ENCODE results near the gene TBX2. TPM values are rescaled to one million over a fixed set of nuclear protein-coding genes. Genes with fewer than 3 reads are reported as not detected.
"Not testable (repeated sequence)": the region's sequence is repeated elsewhere in the genome, so short reads cannot be mapped to it uniquely, and the experiment has no call there.

Gene TBX2
- polyA plus RNA-seq, 1 donor (not counting 4 experiments of a cell fraction or from before 2014, with no cell fraction given): not detected

- peaks cover 23% of the 10 kb centered on the region for H3K4me1 ChIP-seq (ENCODE audit: control insufficient read depth, extremely low read depth, insufficient read depth, low read length)
- H2AFZ ChIP-seq (ENCODE audit: control insufficient read depth, low read length); H3K27ac ChIP-seq (ENCODE audit: control insufficient read depth, insufficient read depth, low read length); H3K9me1 ChIP-seq (ENCODE audit: control insufficient read depth, extremely low read depth, insufficient read depth, low read length); H3K27me3 ChIP-seq (ENCODE audit: control insufficient read depth, extremely low read depth, insufficient read depth, low read length); FAIRE-seq; H4K20me1 ChIP-seq (ENCODE audit: control insufficient read depth, extremely low read depth, insufficient read depth, low read length); DNase-seq (ENCODE audit: low read depth, low spot score); H3K9me3 ChIP-seq (ENCODE audit: control insufficient read depth, low read depth, low read length); H3K4me3 ChIP-seq (ENCODE audit: control insufficient read depth in 2 of 3, extremely low read depth in 1 of 3, insufficient read depth in 2 of 3, low read depth in 1 of 3, low read length in 3 of 3); H3K9ac ChIP-seq (ENCODE audit: control insufficient read depth, extremely low read depth, insufficient read depth, low read length); H3K36me3 ChIP-seq (ENCODE audit: control insufficient read depth in 2 of 2, extremely low read depth in 1 of 2, insufficient read depth in 2 of 2, low read length in 2 of 2); H3K79me2 ChIP-seq (ENCODE audit: control insufficient read depth, insufficient read depth, low read length); dilution Hi-C loops (cut with MboI; ENCODE audit: extremely low pct_ligation_motif_present, low sequenced_read_pairs); H3K4me2 ChIP-seq (ENCODE audit: control insufficient read depth, extremely low read depth, insufficient read depth, low read depth, low read length): not testable (repeated sequence)
Measured at GRCh38 chr17:61359513-61359912, 40.1 kb upstream of the TBX2 start.

- no peaks in the 10 kb centered on the region for H3K36me3 ChIP-seq (ENCODE audit: control insufficient read depth in 2 of 2, extremely low read depth in 1 of 2, insufficient read depth in 2 of 2, low read length in 2 of 2)
- no peaks in the 10 kb centered on the region for H3K27me3 ChIP-seq (ENCODE audit: control insufficient read depth, extremely low read depth, insufficient read depth, low read length)
- H3K9me3 ChIP-seq (ENCODE audit: control insufficient read depth, low read depth, low read length): no peaks in the 10 kb centered on the region
- dilution Hi-C loops (cut with MboI; ENCODE audit: extremely low pct_ligation_motif_present, low sequenced_read_pairs): no loop called here
- H3K27ac ChIP-seq (ENCODE audit: control insufficient read depth, insufficient read depth, low read length): no peak overlapping the region
- peak overlapping the region; percentile 46 for H3K4me2 ChIP-seq (ENCODE audit: control insufficient read depth, extremely low read depth, insufficient read depth, low read depth, low read length)
- FAIRE-seq: no peak
- no peaks in the 10 kb centered on the region for H4K20me1 ChIP-seq (ENCODE audit: control insufficient read depth, extremely low read depth, insufficient read depth, low read length)
- peaks cover 23% of the 10 kb centered on the region for H3K4me1 ChIP-seq (ENCODE audit: control insufficient read depth, extremely low read depth, insufficient read depth, low read length)
- DNase-seq (ENCODE audit: low read depth, low spot score): no peak
- TF ChIP-seq CTCF (optimal IDR thresholded peaks at IDR 0.05 in 1 of 3, IDR thresholded peaks at IDR 0.05 in 1 of 3, conservative IDR thresholded peaks at IDR 0.05 in 1 of 3; ENCODE audit: extremely low read depth in 1 of 3, insufficient read depth in 2 of 3, low read length in 3 of 3) (no peak), EZH2 (IDR thresholded peaks at IDR 0.05; ENCODE audit: low read length) (no peak)
- no peak overlapping the region for H2AFZ ChIP-seq (ENCODE audit: control insufficient read depth, low read length)
- no peaks in the 10 kb centered on the region for H3K79me2 ChIP-seq (ENCODE audit: control insufficient read depth, insufficient read depth, low read length)
- H3K9me1 ChIP-seq (ENCODE audit: control insufficient read depth, extremely low read depth, insufficient read depth, low read length): no peaks in the 10 kb centered on the region
- H3K4me3 ChIP-seq (ENCODE audit: control insufficient read depth in 2 of 3, extremely low read depth in 1 of 3, insufficient read depth in 2 of 3, low read depth in 1 of 3, low read length in 3 of 3): no peak overlapping the region
- H3K9ac ChIP-seq (ENCODE audit: control insufficient read depth, extremely low read depth, insufficient read depth, low read length): no peak overlapping the region
Measured at GRCh38 chr17:61360318-61360943, 39.2 kb upstream of the TBX2 start.

GRCh38 chr17:61361084-61361483, 38.6 kb upstream of the TBX2 start:
- Histone ChIP-seq H3K9me1 (ENCODE audit: control insufficient read depth, extremely low read depth, insufficient read depth, low read length) (no peaks in the 10 kb centered on the region), H3K4me2 (ENCODE audit: control insufficient read depth, extremely low read depth, insufficient read depth, low read depth, low read length) (peak overlapping the region; percentile 46), H3K27ac (ENCODE audit: control insufficient read depth, insufficient read depth, low read length) (no peak overlapping the region), H3K79me2 (ENCODE audit: control insufficient read depth, insufficient read depth, low read length) (no peaks in the 10 kb centered on the region), H3K27me3 (ENCODE audit: control insufficient read depth, extremely low read depth, insufficient read depth, low read length) (no peaks in the 10 kb centered on the region), H4K20me1 (ENCODE audit: control insufficient read depth, extremely low read depth, insufficient read depth, low read length) (no peaks in the 10 kb centered on the region), H3K9ac (ENCODE audit: control insufficient read depth, extremely low read depth, insufficient read depth, low read length) (no peak overlapping the region), H3K4me3 (ENCODE audit: control insufficient read depth in 2 of 3, extremely low read depth in 1 of 3, insufficient read depth in 2 of 3, low read depth in 1 of 3, low read length in 3 of 3) (no peak overlapping the region), H3K36me3 (ENCODE audit: control insufficient read depth in 2 of 2, extremely low read depth in 1 of 2, insufficient read depth in 2 of 2, low read length in 2 of 2) (no peaks in the 10 kb centered on the region), H2AFZ (ENCODE audit: control insufficient read depth, low read length) (no peak overlapping the region), H3K9me3 (ENCODE audit: control insufficient read depth, low read depth, low read length) (no peaks in the 10 kb centered on the region), H3K4me1 (ENCODE audit: control insufficient read depth, extremely low read depth, insufficient read depth, low read length) (peaks cover 23% of the 10 kb centered on the region)
- DNase-seq (ENCODE audit: low read depth, low spot score) (no peak), FAIRE-seq (no peak)
- dilution Hi-C loops (cut with MboI; ENCODE audit: extremely low pct_ligation_motif_present, low sequenced_read_pairs): no loop called here
- no peak for TF ChIP-seq EZH2 (IDR thresholded peaks at IDR 0.05; ENCODE audit: low read length)

Measured in keratinocyte (primary cell).